ENCODE measurements around the gene TMEM222.

- TF ChIP-seq POLR2A (IDR thresholded peaks at IDR 0.05; ENCODE audit: extremely low read depth, insufficient read length) (no peak), CTCF (IDR thresholded peaks at IDR 0.05; ENCODE audit: low read depth, low read length) (no peak)
Observed at GRCh38 chr1:27303509-27303908, 18.5 kb upstream of the TMEM222 start.
